ENCODE results near the gene NRCAM.
"Not testable (repeated sequence)": the region's sequence is repeated elsewhere in the genome, so short reads cannot be mapped to it uniquely, and the experiment has no call there.

The NRCAM gene

DNA sequence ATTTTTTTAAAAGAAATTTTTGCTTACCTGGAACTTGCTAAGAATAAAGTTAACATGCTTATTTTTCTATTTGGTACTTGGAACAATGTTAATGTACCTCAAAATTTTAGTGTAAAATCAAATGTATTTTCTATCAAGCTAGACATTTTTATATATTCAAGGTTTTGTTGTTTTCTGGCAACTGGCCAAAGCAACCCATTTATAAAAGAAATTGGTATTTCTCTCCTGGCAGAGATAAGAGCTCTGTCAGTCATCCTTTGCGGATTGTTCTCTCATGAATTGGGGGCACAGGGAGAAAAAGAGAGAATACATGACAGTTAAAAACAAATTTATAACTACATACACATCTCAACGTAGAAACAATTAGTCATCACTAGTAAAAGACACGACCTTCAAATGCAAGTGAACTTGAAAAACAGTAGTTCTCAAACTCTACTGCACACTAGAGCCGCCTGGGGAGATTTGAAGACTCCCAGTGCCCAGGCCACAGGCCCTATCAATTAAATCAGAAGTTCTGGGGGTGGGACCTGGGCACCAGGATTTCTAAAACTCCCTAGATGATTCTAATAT, 173.7 kb downstream of the NRCAM start:
- no peak overlapping the region for H3K4me3 ChIP-seq (ENCODE audit: low read length in 2 of 2)
- no peak overlapping the region for H3K27ac ChIP-seq (ENCODE audit: low read length)
- H3K9ac ChIP-seq (ENCODE audit: low read length in 2 of 2) = no peak overlapping the region
- H3K27me3 ChIP-seq (ENCODE audit: control insufficient read depth in 1 of 2, insufficient read depth in 2 of 2, low read length in 2 of 2) = no peaks in the 10 kb centered on the region
- H3K36me3 ChIP-seq (ENCODE audit: control insufficient read depth in 2 of 2, insufficient read depth in 2 of 2, low read length in 2 of 2) = no peaks in the 10 kb centered on the region
- no peaks in the 10 kb centered on the region for H3K9me3 ChIP-seq (ENCODE audit: control insufficient read depth in 2 of 2, low read length in 2 of 2)
- no peaks in the 10 kb centered on the region for H3K4me1 ChIP-seq (ENCODE audit: control insufficient read depth, insufficient read depth, low read length)

DNA sequence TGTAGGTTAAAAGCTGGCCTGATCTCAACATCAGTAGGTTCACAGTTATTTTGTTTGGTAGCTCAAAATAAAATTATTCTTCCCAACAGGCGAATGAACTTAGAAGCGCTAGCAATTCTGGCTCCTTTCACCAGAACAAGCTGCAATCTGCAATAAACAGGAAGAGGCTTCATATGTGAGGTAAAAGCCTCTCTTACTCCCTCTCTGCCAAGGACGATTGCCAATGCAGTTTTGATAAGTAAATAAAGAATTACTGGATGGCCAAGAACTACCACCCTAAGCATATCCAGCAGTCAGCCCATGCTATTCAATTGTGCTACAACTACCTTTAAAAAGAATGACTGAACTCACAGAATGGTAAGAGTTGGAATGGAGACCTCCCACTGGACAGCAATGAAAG, 176.1 kb downstream of the NRCAM start:
- Histone ChIP-seq H3K4me1 (ENCODE audit: control insufficient read depth, insufficient read depth, low read length) (no peaks in the 10 kb centered on the region), H3K9me3 (ENCODE audit: control insufficient read depth in 2 of 2, low read length in 2 of 2) (no peaks in the 10 kb centered on the region), H3K27me3 (ENCODE audit: control insufficient read depth in 1 of 2, insufficient read depth in 2 of 2, low read length in 2 of 2) (no peaks in the 10 kb centered on the region), H3K36me3 (ENCODE audit: control insufficient read depth in 2 of 2, insufficient read depth in 2 of 2, low read length in 2 of 2) (no peaks in the 10 kb centered on the region), H3K4me3 (ENCODE audit: low read length in 2 of 2) (no peak overlapping the region), H3K27ac (ENCODE audit: low read length) (no peak overlapping the region), H3K9ac (ENCODE audit: low read length in 2 of 2) (no peak overlapping the region)

DNA sequence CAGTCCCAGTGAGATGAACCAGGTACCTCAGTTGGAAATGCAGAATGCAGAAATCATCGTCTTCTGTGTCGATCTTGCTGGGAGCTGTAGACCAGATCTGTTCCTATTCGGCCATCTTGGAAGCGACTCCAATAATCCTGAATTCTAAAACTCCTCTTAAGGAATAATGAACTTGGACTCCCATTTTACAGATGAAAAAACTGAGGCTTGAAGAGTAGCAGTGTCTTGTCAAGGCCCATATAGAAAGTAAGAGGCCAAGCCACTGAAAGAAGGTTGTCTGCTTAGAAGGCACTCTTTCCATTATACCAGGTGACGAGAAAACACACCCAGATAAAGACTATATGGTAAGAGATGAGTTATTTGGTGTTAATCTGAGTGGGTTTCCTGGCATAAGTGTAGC, 177.5 kb downstream of the NRCAM start:
- Histone ChIP-seq H3K9ac (ENCODE audit: low read length in 2 of 2) (no peak overlapping the region), H3K27ac (ENCODE audit: low read length) (no peak overlapping the region), H3K4me3 (ENCODE audit: low read length in 2 of 2) (no peak overlapping the region), H3K27me3 (ENCODE audit: control insufficient read depth in 1 of 2, insufficient read depth in 2 of 2, low read length in 2 of 2) (no peaks in the 10 kb centered on the region), H3K9me3 (ENCODE audit: control insufficient read depth in 2 of 2, low read length in 2 of 2) (no peaks in the 10 kb centered on the region), H3K36me3 (ENCODE audit: control insufficient read depth in 2 of 2, insufficient read depth in 2 of 2, low read length in 2 of 2) (no peaks in the 10 kb centered on the region), H3K4me1 (ENCODE audit: control insufficient read depth, insufficient read depth, low read length) (no peaks in the 10 kb centered on the region)

DNA sequence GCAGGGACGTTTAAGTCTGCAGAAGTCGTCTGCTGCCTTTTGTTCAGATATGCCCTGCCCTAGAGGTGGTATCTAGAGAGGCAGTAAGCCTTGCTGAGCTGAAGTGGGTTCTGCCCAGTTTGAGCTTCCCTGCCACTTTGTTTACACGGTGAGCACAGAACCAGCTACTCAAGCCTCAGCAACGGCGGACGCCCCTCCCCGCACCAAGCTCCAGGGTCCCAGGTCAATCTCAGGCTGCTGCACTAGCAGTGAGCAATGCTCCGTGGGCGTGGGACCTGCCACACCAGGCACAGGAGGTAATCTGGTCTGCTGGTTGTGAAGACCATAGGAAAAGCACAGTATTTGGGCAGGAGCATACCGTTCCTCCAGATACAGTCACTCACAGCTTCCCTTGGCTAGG, 178.0 kb downstream of the NRCAM start:
- H3K27me3 ChIP-seq (ENCODE audit: control insufficient read depth in 1 of 2, insufficient read depth in 2 of 2, low read length in 2 of 2) = no peaks in the 10 kb centered on the region
- no peaks in the 10 kb centered on the region for H3K36me3 ChIP-seq (ENCODE audit: control insufficient read depth in 2 of 2, insufficient read depth in 2 of 2, low read length in 2 of 2)
- no peak overlapping the region for H3K4me3 ChIP-seq (ENCODE audit: low read length in 2 of 2)
- H3K4me1 ChIP-seq (ENCODE audit: control insufficient read depth, insufficient read depth, low read length) = no peaks in the 10 kb centered on the region
- H3K9ac ChIP-seq (ENCODE audit: low read length in 2 of 2) = no peak overlapping the region
- no peaks in the 10 kb centered on the region for H3K9me3 ChIP-seq (ENCODE audit: control insufficient read depth in 2 of 2, low read length in 2 of 2)
- H3K27ac ChIP-seq (ENCODE audit: low read length) = no peak overlapping the region

DNA sequence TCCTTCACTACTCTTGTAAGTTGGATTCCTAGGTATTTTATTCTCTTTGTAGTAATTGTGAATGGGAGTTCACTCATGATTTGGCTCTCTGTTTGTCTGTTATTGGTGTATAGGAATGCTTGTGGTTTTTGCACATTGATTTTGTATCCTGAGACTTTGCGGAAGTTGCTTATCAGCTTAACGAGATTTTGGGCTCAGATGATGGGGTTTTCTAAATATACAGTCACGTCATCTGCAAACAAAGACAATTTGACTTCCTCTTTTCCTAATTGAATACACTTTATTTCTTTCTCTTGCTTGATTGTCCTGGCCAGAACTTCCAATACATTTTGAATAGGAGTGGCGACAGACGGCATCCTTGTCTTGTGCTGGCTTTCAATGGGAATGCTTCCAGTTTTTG, 181.8 kb downstream of the NRCAM start:
- not testable (repeated sequence) for H3K27ac ChIP-seq (ENCODE audit: low read length); H3K9ac ChIP-seq (ENCODE audit: low read length in 2 of 2); H3K36me3 ChIP-seq (ENCODE audit: control insufficient read depth in 2 of 2, insufficient read depth in 2 of 2, low read length in 2 of 2); H3K4me3 ChIP-seq (ENCODE audit: low read length in 2 of 2); H3K27me3 ChIP-seq (ENCODE audit: control insufficient read depth in 1 of 2, insufficient read depth in 2 of 2, low read length in 2 of 2); H3K4me1 ChIP-seq (ENCODE audit: control insufficient read depth, insufficient read depth, low read length); H3K9me3 ChIP-seq (ENCODE audit: control insufficient read depth in 2 of 2, low read length in 2 of 2)

DNA sequence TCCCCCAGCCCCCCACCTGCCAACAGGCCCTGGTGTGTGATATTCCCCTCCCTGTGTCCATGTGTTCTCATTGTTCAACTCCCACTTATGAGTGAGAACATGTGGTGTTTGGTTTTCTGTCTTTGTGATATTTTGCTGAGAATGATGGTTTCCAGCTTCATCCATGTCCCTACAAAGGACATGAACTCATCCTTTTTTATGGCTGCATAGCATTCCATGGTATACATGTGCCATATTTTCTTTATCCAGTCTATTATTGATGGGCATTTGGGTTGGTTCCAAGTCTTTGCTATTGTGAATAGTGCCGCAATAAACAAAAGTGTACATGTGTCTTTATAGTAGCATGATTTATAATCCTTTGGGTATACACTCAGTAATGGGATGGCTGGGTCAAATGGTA, 183.3 kb downstream of the NRCAM start:
- not testable (repeated sequence) for H3K27me3 ChIP-seq (ENCODE audit: control insufficient read depth in 1 of 2, insufficient read depth in 2 of 2, low read length in 2 of 2); H3K36me3 ChIP-seq (ENCODE audit: control insufficient read depth in 2 of 2, insufficient read depth in 2 of 2, low read length in 2 of 2); H3K4me1 ChIP-seq (ENCODE audit: control insufficient read depth, insufficient read depth, low read length); H3K9me3 ChIP-seq (ENCODE audit: control insufficient read depth in 2 of 2, low read length in 2 of 2); H3K27ac ChIP-seq (ENCODE audit: low read length); H3K4me3 ChIP-seq (ENCODE audit: low read length in 2 of 2); H3K9ac ChIP-seq (ENCODE audit: low read length in 2 of 2)

DNA sequence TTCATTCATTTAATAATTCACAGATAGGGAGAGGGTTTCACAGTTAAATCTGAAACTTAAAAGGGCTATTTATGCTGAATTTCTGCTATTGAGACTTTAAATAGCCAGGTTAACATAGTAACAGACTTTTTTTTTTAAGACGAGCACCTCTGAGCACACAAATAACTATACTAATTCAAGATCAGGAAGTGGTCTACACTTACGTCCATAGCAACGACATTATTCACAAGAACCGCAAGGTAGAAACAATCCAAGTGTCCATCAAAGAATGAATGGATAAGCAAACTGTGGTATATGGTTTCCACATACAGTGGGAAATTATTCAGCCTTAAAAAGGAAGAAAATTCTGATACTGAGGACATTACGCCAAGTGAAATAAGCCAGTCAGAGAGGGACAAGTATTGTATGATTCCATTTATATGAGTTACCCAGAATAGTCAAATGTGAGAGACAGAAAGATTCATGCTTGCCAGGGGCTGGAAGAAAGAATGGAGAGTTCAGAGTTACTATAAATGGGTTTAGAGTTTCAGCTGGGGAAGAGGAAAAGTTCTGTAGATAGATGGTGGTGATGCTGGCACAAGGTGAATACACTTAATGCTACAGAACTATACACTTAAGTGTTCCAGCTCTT, 185.7 kb downstream of the NRCAM start:
- H3K36me3 ChIP-seq (ENCODE audit: control insufficient read depth in 2 of 2, insufficient read depth in 2 of 2, low read length in 2 of 2) = no peaks in the 10 kb centered on the region
- H3K9me3 ChIP-seq (ENCODE audit: control insufficient read depth in 2 of 2, low read length in 2 of 2) = no peaks in the 10 kb centered on the region
- no peak overlapping the region for H3K4me3 ChIP-seq (ENCODE audit: low read length in 2 of 2)
- H3K27me3 ChIP-seq (ENCODE audit: control insufficient read depth in 1 of 2, insufficient read depth in 2 of 2, low read length in 2 of 2) = no peaks in the 10 kb centered on the region
- no peaks in the 10 kb centered on the region for H3K4me1 ChIP-seq (ENCODE audit: control insufficient read depth, insufficient read depth, low read length)
- H3K9ac ChIP-seq (ENCODE audit: low read length in 2 of 2) = no peak overlapping the region
- H3K27ac ChIP-seq (ENCODE audit: low read length) = no peak overlapping the region

DNA sequence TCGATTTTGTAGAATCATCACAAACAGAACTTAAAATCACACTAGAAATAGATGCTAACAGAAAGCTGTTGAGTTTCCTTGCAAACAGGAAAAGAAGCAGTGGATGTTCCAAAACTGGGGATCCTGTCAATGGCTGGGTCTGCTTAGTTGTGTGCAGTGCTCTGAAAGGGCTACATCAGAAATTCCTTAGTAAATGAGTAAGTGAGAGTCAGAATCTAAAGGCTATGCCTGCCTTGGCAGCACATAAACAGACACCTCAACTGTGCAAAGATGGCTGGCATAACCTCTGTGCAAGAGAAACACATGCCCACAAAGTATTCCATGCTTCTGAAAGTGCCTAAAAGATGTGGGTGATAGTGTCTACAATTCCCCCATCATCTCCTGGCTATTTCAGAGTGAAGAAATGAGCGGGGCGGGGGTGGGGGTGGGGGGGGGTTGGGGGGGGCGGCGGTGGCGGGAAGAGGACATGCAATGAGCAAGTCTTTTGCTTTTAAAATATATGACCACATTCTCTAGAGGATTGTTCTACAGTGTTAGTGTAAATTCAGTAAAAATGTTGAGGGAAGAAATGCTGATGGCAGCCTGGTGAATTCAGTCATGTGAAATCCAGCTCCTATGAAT, 187.9 kb downstream of the NRCAM start:
- Histone ChIP-seq H3K9me3 (ENCODE audit: control insufficient read depth in 2 of 2, low read length in 2 of 2) (no peaks in the 10 kb centered on the region), H3K36me3 (ENCODE audit: control insufficient read depth in 2 of 2, insufficient read depth in 2 of 2, low read length in 2 of 2) (no peaks in the 10 kb centered on the region), H3K9ac (ENCODE audit: low read length in 2 of 2) (no peak overlapping the region), H3K4me1 (ENCODE audit: control insufficient read depth, insufficient read depth, low read length) (no peaks in the 10 kb centered on the region), H3K4me3 (ENCODE audit: low read length in 2 of 2) (no peak overlapping the region), H3K27ac (ENCODE audit: low read length) (no peak overlapping the region), H3K27me3 (ENCODE audit: control insufficient read depth in 1 of 2, insufficient read depth in 2 of 2, low read length in 2 of 2) (no peaks in the 10 kb centered on the region)

DNA sequence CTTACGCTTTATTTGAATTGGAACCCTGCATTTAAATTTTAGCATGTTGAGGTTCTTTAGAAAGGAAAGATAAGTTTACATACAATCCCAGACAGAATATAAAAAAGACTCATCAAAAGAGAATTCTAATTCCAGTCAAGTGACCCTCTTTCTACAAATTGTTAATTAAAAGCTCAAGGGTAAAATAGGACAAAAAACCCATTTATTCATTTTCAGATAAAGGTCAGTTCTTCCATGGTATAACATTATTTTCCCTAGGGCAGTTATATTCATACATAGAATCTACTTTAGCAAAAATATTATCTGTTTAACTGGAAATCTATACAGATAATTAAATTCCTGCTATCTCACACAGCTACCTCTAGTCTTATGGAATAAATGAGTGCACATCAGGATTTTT, 188.6 kb downstream of the NRCAM start:
- H3K4me1 ChIP-seq (ENCODE audit: control insufficient read depth, insufficient read depth, low read length) = no peaks in the 10 kb centered on the region
- H3K27ac ChIP-seq (ENCODE audit: low read length) = no peak overlapping the region
- no peaks in the 10 kb centered on the region for H3K9me3 ChIP-seq (ENCODE audit: control insufficient read depth in 2 of 2, low read length in 2 of 2)
- no peaks in the 10 kb centered on the region for H3K27me3 ChIP-seq (ENCODE audit: control insufficient read depth in 1 of 2, insufficient read depth in 2 of 2, low read length in 2 of 2)
- H3K4me3 ChIP-seq (ENCODE audit: low read length in 2 of 2) = no peak overlapping the region
- H3K36me3 ChIP-seq (ENCODE audit: control insufficient read depth in 2 of 2, insufficient read depth in 2 of 2, low read length in 2 of 2) = no peaks in the 10 kb centered on the region
- H3K9ac ChIP-seq (ENCODE audit: low read length in 2 of 2) = no peak overlapping the region

DNA sequence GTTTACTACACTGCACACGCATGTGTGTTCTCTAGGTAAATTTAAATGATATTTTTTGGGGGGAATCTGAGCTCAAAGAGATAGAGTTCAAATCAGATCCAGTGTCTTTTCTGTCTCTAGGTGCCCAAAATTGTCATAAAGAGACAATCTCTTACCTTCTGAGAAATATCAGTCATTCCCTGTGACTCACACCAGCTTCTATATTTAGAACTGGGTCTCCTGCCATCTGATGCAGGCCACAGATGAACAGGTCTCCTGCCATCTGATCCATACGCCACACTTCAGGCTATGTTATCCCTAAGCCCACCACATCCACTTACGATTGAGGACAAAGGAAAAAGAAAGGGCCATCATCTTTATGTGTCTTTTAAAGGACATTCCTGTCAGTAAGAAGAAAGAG, 189.7 kb downstream of the NRCAM start:
- no peak overlapping the region for H3K27ac ChIP-seq (ENCODE audit: low read length)
- H3K36me3 ChIP-seq (ENCODE audit: control insufficient read depth in 2 of 2, insufficient read depth in 2 of 2, low read length in 2 of 2) = no peaks in the 10 kb centered on the region
- no peaks in the 10 kb centered on the region for H3K9me3 ChIP-seq (ENCODE audit: control insufficient read depth in 2 of 2, low read length in 2 of 2)
- no peak overlapping the region for H3K9ac ChIP-seq (ENCODE audit: low read length in 2 of 2)
- no peaks in the 10 kb centered on the region for H3K4me1 ChIP-seq (ENCODE audit: control insufficient read depth, insufficient read depth, low read length)
- H3K4me3 ChIP-seq (ENCODE audit: low read length in 2 of 2) = no peak overlapping the region
- no peaks in the 10 kb centered on the region for H3K27me3 ChIP-seq (ENCODE audit: control insufficient read depth in 1 of 2, insufficient read depth in 2 of 2, low read length in 2 of 2)

DNA sequence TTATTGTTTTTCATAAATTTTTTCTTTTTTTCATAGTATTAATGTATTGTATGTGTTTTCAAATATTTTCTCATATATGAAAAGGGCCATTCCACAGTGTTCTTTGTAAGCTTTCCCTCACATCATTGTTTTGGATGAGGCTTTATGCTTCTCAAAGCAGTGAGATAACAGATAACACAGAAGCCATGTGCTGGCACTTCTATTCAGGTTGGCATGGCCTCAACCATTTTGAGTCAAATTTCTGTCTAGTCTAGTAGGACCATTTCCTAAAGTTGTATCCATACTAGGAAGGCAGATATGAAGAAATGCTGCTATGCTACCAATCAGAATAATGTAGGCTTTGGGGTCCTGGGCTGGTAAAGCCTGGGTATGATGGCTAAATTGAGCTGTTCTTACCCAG, 190.2 kb downstream of the NRCAM start:
- no peaks in the 10 kb centered on the region for H3K4me1 ChIP-seq (ENCODE audit: control insufficient read depth, insufficient read depth, low read length)
- no peaks in the 10 kb centered on the region for H3K27me3 ChIP-seq (ENCODE audit: control insufficient read depth in 1 of 2, insufficient read depth in 2 of 2, low read length in 2 of 2)
- no peaks in the 10 kb centered on the region for H3K9me3 ChIP-seq (ENCODE audit: control insufficient read depth in 2 of 2, low read length in 2 of 2)
- no peaks in the 10 kb centered on the region for H3K36me3 ChIP-seq (ENCODE audit: control insufficient read depth in 2 of 2, insufficient read depth in 2 of 2, low read length in 2 of 2)
- H3K27ac ChIP-seq (ENCODE audit: low read length) = no peak overlapping the region
- no peak overlapping the region for H3K4me3 ChIP-seq (ENCODE audit: low read length in 2 of 2)
- no peak overlapping the region for H3K9ac ChIP-seq (ENCODE audit: low read length in 2 of 2)
